Esophagus squamous epithelium (tissue), 5 donors: ENCODE measurements around the gene KNL1. TPM values are rescaled to one million over a fixed set of nuclear protein-coding genes. Genes with fewer than 3 reads are reported as not detected.

ENCODE experiments used
- DNase-seq: peaks from one replicate; lab custom pipeline; 2025; lab: John Stamatoyannopoulos, UW
- H3K27ac ChIP-seq, 4 donors: fragments of 200-600 bp; sonication (generic); one replicate each; pipeline ENCODE4 v1.5.1; 2016 to 2019; ENCODE audit warnings: mild to moderate bottlenecking in 1 of 4
- H3K27me3 ChIP-seq, 4 donors: fragments of 200-600 bp; sonication (generic); 1 replicate in 3 of 4; 2 replicates in 1 of 4; pipeline versions ENCODE4 v1.5.1 to v1.6.0; 2017 to 2021; ENCODE audit warnings: antibody characterized with exemption in 1 of 4
- H3K36me3 ChIP-seq, 3 donors: fragments of 200-600 bp; sonication (generic); one replicate each; pipeline ENCODE4 v1.5.1; 2016 to 2019
- H3K4me1 ChIP-seq, 3 donors: fragments of 200-600 bp; sonication (generic); one replicate each; pipeline ENCODE4 v1.5.1; 2017 to 2019
- H3K4me3 ChIP-seq, 4 donors: fragments of 200-600 bp; sonication (generic); 1 replicate in 3 of 4; 2 replicates in 1 of 4; pipeline ENCODE4 v1.5.1; 2016 to 2019; ENCODE audit warnings: mild to moderate bottlenecking in 2 of 4, moderate library complexity in 1 of 4
- H3K9me3 ChIP-seq, 3 donors: fragments of 200-600 bp; sonication (generic); one replicate each; pipeline ENCODE4 v1.5.1; 2016 to 2019
- POLR2A ChIP-seq, 4 donors: fragments of 450-650 bp; IDR thresholded peaks; one replicate each; pipeline ENCODE4 v1.6.1; 2017; ENCODE audit warnings: antibody characterized with exemption in 4 of 4, mild to moderate bottlenecking in 4 of 4, moderate library complexity in 3 of 4
- WGBS, 2 donors: methylation state at CpG; one replicate each; pipeline ENCODE4 v1.1.5; 2018; 5-methylcytosine and 5-hydroxymethylcytosine counted together
- intact Hi-C: fragments of 100-400 bp; cut with DNase I; formaldehyde crosslinking; loops from one replicate; pipeline ENCODE4 v1.15.0; 2022
- total RNA-seq, 4 donors: library from RNA; depleted of rRNA; stranded (reverse); fragments of >200 nt; gene quantifications; one replicate each; pipeline ENCODE4 v1.1.0, GENCODE V29; 2016
- TF ChIP-seq, protein P1 (sequence below), 6 experiments: fragments of 450-650 bp in 4 of 6; fragments of 200-600 bp in 2 of 6; sonication (generic) in 2 of 6; IDR thresholded peaks; one replicate each; pipeline ENCODE4 v1.5.1; 2016 to 2019; ENCODE audit warnings: antibody characterized with exemption in 6 of 6, mild to moderate bottlenecking in 4 of 6, moderate library complexity in 4 of 6
- donor health status: DM: yes; HTN: yes; CAD: no.

Gene KNL1
- total RNA-seq, 4 donors from 2014 or later: 2.9 to 17.8 (median 11.0) TPM

DNA sequence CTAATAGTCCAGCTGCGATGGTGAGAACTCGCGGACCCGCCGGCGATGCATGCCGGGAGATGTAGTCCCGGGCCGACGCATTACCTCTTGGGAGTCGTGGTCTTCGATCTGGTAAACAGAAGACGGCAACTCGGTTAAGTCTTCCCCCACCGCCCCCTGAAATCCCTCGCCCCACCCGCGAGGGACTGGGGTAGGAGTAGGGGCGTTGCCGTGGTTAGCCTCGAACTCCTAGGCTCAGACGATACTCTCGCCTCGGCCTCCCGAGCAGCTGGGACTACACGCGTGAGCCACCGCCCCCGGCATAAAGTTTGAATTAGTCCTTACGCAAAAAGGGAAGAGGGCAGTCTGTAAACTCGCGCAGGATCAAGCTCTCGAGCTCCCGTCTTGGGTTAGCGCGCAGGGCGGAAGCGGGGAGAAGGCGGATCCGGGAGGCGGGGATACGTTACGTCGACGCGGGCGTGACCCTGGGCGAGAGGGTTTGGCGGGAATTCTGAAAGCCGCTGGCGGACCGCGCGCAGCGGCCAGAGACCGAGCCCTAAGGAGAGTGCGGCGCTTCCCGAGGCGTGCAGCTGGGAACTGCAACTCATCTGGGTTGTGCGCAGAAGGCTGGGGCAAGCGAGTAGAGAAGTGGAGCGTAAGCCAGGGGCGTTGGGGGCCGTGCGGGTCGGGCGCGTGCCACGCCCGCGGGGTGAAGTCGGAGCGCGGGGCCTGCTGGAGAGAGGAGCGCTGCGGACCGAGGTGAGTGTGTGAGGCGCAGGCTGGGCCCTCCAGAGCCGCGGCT, 100.8 kb downstream of the KNL1 start, which contains the start of gene RAD51:
Gene RAD51, plus strand, starts transcription at position 487 of the 781 bp plus-strand sequence. CDS start 3,585 bp downstream, outside the sequence.
- Histone ChIP-seq H3K36me3 (peaks cover 0 to 25% (median 0%) of the 10 kb centered on the region in 3 donors), H3K9me3 (no peaks in the 10 kb centered on the region), H3K27me3 (no peaks in the 10 kb centered on the region), H3K4me3 (peak within 1 kb of the TSS; percentile 65 to 86 (median 80)), H3K27ac (peak within 1 kb of the TSS; percentile 97 to 100 (median 99)), H3K4me1 (peaks cover 13 to 24% (median 18%) of the 10 kb centered on the region in 3 donors)
- WGBS, 2 donors: 0 to 1% methylated on average over 28 to 36 of the region's 81 CpGs
- intact Hi-C loops: no loop called here
- TF ChIP-seq, protein P1, sequence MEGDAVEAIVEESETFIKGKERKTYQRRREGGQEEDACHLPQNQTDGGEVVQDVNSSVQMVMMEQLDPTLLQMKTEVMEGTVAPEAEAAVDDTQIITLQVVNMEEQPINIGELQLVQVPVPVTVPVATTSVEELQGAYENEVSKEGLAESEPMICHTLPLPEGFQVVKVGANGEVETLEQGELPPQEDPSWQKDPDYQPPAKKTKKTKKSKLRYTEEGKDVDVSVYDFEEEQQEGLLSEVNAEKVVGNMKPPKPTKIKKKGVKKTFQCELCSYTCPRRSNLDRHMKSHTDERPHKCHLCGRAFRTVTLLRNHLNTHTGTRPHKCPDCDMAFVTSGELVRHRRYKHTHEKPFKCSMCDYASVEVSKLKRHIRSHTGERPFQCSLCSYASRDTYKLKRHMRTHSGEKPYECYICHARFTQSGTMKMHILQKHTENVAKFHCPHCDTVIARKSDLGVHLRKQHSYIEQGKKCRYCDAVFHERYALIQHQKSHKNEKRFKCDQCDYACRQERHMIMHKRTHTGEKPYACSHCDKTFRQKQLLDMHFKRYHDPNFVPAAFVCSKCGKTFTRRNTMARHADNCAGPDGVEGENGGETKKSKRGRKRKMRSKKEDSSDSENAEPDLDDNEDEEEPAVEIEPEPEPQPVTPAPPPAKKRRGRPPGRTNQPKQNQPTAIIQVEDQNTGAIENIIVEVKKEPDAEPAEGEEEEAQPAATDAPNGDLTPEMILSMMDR (IDR thresholded peaks at IDR 0.05): no peak
- peak in 2 of 4 donors; percentile 45 to 62 for TF ChIP-seq POLR2A (IDR thresholded peaks at IDR 0.05)
- DNase-seq: peak; percentile 77

DNA sequence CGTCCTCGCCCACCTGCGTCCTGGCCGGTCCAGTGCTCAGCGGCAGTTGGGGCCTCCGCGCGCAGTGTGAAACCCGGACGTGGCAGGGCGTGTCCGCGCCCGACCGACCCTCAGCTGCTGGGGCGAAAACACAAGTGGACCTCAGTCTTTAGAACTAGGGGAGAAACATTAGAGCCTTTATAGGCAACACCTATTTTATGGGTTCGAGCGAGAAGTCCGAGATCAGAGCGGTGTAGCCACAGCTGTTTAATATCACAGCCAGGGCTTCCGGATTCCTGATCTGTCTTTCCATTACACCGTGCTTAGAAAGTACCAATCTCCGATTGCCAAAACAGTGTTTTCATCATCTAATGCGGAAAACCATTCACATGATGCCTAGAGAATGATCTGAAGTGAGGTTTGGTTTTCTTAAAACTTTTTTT, 101.4 kb downstream of the KNL1 start:
- Histone ChIP-seq H3K9me3 (no peaks in the 10 kb centered on the region), H3K4me3 (peak overlapping the region; percentile 65 to 86 (median 80)), H3K4me1 (peaks cover 13 to 24% (median 18%) of the 10 kb centered on the region in 3 donors), H3K36me3 (peaks cover 0 to 22% (median 0%) of the 10 kb centered on the region in 3 donors), H3K27ac (peak overlapping the region; percentile 97 to 100 (median 99)), H3K27me3 (no peaks in the 10 kb centered on the region)
- WGBS, 2 donors: 0 to 1% methylated on average over 13 to 15 of the region's 24 CpGs
- intact Hi-C loops: no loop called here
- no peak for DNase-seq
- TF ChIP-seq, protein P1 (IDR thresholded peaks at IDR 0.05): no peak
- no peak for TF ChIP-seq POLR2A (IDR thresholded peaks at IDR 0.05)

DNA sequence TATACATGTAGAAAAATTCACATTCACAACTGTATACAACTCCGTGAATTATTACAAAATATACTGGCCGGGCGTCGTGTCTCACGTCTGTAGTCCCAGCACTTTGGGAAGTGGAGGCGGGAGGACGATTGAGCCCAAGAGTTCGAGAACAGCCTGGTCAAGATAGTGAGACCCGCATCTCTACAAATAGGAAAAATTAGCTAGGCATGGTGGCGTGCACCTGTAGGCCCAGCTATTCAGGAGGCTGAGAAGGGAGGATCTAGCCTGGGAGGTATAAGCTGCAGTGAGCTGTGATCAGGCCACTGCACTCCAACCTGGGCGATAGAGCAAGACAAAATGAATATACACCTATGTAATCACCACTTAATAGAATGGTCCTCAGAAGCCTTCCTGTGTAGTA, 102.2 kb downstream of the KNL1 start:
- Histone ChIP-seq H3K4me1 (peaks cover 13 to 24% (median 18%) of the 10 kb centered on the region in 3 donors), H3K4me3 (peak overlapping the region in 2 of 4 donors; percentile 74 to 86), H3K36me3 (peaks cover 0 to 17% (median 0%) of the 10 kb centered on the region in 3 donors), H3K27me3 (no peaks in the 10 kb centered on the region), H3K9me3 (no peaks in the 10 kb centered on the region), H3K27ac (peak overlapping the region in 1 of 4 donors; percentile 100)
- TF ChIP-seq, protein P1 (IDR thresholded peaks at IDR 0.05): no peak
- TF ChIP-seq POLR2A (IDR thresholded peaks at IDR 0.05): no peak
- intact Hi-C loops: no loop called here
- DNase-seq: no peak
- 82 to 90% methylated on average over 11 of the region's 11 CpGs for WGBS, 2 donors

DNA sequence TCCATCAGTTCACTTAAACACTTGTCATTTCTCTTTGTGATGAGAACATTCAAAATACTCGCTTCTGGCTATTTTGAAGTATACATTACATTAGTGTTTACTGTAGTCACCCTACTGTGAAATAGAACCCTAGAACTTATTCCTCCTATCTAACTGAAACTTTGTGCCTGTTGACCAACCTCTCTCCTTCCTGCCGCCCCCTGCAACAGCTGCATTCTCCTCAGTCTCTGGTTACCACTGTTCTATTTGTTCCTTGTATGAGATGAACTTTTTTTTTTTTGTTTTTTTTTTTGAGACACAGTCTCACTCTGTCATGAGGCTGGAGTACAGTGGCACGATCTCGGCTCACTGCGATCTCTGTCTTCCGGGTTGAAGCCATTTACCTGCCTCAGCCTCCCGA, 103.9 kb downstream of the KNL1 start:
- Histone ChIP-seq H3K27ac (no peak overlapping the region), H3K4me3 (no peak overlapping the region), H3K36me3 (peaks cover 0 to under 1% (median 0%) of the 10 kb centered on the region in 3 donors), H3K9me3 (no peaks in the 10 kb centered on the region), H3K27me3 (no peaks in the 10 kb centered on the region), H3K4me1 (peaks cover 13 to 24% (median 18%) of the 10 kb centered on the region in 3 donors)
- no peak for DNase-seq
- intact Hi-C loops: no loop called here
- TF ChIP-seq, protein P1 (IDR thresholded peaks at IDR 0.05): no peak
- TF ChIP-seq POLR2A (IDR thresholded peaks at IDR 0.05): no peak
- 94 to 97% methylated on average over 6 of the region's 7 CpGs for WGBS, 2 donors

DNA sequence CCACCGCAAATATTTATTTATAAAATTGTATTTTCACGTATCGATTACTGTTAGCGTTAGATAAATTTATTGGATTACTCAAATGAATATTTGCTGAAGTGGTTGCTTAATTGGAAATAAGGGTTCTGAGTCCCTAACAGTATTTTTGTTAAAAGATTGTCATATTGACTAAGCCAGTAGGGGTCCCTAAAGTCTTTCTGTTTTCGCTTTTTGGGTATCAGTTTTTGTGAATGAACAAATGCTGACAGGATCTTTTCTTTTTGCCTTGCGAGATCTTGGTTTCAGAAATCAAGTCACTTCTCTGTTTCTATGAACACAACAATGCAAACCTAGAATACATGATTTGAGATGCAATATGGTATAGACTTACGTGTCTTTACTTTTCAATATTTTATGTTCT, 108.0 kb downstream of the KNL1 start:
- intact Hi-C loops: no loop called here
- Histone ChIP-seq H3K36me3 (no peaks in the 10 kb centered on the region), H3K27me3 (no peaks in the 10 kb centered on the region), H3K9me3 (no peaks in the 10 kb centered on the region), H3K4me1 (no peaks in the 10 kb centered on the region), H3K27ac (no peak overlapping the region), H3K4me3 (no peak overlapping the region)
- no peak for DNase-seq
- WGBS, 2 donors: 91 to 94% methylated on average over 7 of the region's 7 CpGs
- no peak for TF ChIP-seq POLR2A (IDR thresholded peaks at IDR 0.05)
- TF ChIP-seq, protein P1 (IDR thresholded peaks at IDR 0.05): peak in 1 of 6 experiments; percentile 15
